ENCODE data around the gene LBP.
"Not testable (repeated sequence)": the region's sequence is repeated elsewhere in the genome, so short reads cannot be mapped to it uniquely, and the experiment has no call there.

LBP gene

GRCh38 chr20:38321959-38322598 is 24.2 kb upstream of the LBP start:
- no peak for DNase-seq (ENCODE audit: low read depth in 2 of 2)

DNA sequence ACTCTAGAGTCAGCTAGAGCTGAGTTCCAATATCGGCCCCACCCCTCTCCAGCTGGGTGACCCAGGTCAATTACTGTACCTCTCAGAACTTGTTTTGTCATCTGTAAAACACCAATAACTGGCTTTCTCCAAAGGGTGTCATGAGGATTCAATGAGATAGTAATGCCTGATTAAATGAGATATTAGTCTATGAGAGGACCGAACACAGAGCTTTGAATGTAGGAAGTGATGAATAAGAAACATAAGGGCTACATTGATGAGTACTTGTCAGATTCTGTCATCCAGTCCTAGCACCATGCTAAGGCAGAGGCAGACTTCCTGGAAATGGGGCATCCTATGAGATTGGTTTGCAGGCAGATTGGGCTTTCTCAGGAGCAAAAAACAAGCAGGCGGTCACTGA is 22.1 kb upstream of the LBP start:
- no peak for DNase-seq (ENCODE audit: low read depth in 2 of 2)

- no peak for DNase-seq (ENCODE audit: low read depth in 2 of 2)
Observed at GRCh38 chr20:38325167-38325566, 21.1 kb upstream of the LBP start.

- DNase-seq (ENCODE audit: low read depth in 2 of 2) = no peak
Observed at GRCh38 chr20:38325905-38326304, 20.4 kb upstream of the LBP start.

- DNase-seq (ENCODE audit: low read depth in 2 of 2) = no peak
Observed at GRCh38 chr20:38326309-38326708, 20.0 kb upstream of the LBP start.

DNA sequence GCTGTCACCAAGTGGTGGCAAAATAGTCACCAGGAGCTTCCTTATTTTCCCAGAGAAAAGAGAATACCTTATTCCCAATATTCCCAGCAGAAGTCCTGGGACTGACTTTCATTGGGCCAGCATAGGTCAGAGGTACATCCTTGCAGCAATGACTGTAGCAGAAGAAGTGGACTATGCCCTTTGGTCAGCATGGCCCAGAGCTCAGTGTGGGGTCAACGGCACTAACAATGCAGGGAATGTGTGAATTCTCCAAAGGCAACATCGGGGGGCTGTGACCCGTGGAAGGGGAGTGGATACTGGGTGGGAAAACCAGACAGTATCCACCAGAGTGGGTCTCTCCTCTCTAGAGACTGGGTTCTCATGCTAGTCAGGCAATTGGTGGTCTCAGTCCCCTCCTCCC is 15.6 kb upstream of the LBP start:
- DNase-seq (ENCODE audit: low read depth in 2 of 2) = no peak

DNA sequence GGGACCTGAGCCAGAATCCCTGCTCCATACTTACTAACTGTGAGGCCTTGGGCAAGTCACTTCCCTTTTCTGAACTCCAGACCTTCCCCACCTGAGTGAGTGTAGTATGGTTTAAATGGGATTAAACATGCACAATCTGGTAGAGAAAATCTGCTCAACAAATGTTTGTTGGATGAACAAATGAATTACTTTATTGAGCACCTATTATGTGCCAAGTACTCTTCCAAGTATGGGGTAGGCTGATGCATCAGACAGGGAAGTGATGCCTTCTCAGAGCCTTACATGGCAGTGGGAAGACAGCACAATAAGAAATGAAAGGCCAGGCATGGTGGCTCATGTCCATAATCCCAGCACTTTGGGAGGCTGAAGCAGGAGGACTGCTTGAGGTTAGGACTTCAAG is 15.0 kb upstream of the LBP start:
- no peak for DNase-seq (ENCODE audit: low read depth in 2 of 2)

DNA sequence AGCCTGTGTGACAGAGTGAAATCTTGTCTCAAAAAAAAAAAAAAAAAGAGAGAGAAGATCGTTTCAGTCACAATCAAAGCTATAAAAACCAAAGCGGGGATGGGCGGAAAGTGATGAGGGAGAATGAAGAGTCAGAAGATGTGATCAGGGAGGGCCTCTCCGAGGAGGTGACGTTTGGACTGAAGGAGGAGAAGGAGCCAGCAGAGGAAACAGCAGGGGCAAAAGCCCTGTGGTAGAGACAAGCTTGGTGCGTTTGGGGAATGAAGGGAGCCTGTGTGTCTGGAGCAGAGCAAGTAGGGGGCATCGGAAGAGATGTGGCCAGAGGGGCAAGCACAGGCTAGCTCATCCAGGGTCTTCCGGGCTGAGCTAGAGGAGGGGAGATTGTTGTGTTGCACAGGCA is 14.5 kb upstream of the LBP start:
- no peak for DNase-seq (ENCODE audit: low read depth in 2 of 2)

- DNase-seq (ENCODE audit: low read depth in 2 of 2) = no peak
Observed at GRCh38 chr20:38334016-38334415, 12.3 kb upstream of the LBP start.

DNA sequence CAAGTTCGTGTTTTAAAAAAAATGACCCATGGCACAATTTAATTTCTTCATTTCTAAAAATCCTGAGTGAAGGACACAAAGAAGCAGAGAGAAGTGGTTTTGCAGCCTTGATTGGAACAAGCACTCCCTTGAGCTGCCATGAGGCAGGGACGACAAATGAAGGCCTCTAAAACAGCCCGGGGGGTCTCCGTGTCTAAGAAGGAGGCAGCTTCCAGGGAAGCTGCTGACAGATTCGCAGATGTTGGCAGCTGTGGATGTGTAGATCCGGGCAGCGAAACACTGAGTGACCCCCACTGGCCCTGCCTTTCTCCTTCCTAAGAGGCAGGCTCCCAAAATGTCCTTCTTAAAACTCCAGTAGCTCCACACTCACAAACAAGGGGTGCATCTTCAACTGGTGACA is 9.6 kb upstream of the LBP start:
- no peak for DNase-seq (ENCODE audit: low read depth in 2 of 2)

- DNase-seq (ENCODE audit: low read depth in 2 of 2) = no peak
Observed at GRCh38 chr20:38337561-38338140, 8.6 kb upstream of the LBP start.

DNA sequence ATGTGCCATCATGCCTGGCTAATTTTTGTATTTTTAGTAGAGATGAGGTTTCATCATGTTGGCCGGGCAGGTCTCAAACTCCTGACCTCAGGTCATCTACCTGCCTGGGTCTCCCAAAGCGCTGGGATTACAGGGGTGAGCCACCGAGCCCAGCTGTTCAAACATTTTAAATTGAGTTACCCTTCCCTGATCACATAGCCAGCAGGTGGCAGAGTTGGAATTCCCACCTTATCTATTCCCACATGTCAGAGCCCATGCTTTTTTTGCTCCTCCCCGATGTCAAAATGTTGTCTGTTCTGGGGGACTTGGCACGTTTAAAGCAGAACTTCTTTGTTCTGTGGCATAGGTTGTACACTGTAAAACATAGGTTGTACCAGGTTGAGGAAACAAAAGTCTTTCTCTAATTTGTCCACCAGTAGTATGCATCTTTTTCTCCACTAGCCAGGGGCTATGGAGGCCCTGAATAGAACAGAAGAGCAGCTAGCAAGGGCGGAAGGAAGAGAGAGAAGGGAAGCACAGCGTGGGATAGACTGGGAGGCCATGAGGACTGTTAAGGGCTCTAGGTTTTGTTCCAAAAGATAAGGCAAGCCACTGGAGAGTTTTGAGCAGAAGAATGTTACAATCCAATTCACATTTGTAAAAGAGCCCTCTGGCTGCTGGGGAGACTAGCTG is 7.3 kb upstream of the LBP start:
- no peak for DNase-seq (ENCODE audit: low read depth in 2 of 2)

GRCh38 chr20:38339521-38339896 is 6.8 kb upstream of the LBP start:
- not testable (repeated sequence) for DNase-seq (ENCODE audit: low read depth in 2 of 2)

- no peak for DNase-seq (ENCODE audit: low read depth in 2 of 2)
Observed at GRCh38 chr20:38339997-38340396, 6.3 kb upstream of the LBP start.

- DNase-seq (ENCODE audit: low read depth in 2 of 2) = no peak
Observed at GRCh38 chr20:38340693-38341092, 5.6 kb upstream of the LBP start.

GRCh38 chr20:38342216-38342615 is 4.1 kb upstream of the LBP start:
- no peak for DNase-seq (ENCODE audit: low read depth in 2 of 2)

GRCh38 chr20:38342713-38343310 is 3.5 kb upstream of the LBP start:
- no peak for DNase-seq (ENCODE audit: low read depth in 2 of 2)

- DNase-seq (ENCODE audit: low read depth in 2 of 2) = no peak
Observed at GRCh38 chr20:38343311-38344106, 2.8 kb upstream of the LBP start.

GRCh38 chr20:38344107-38344701 is 2.1 kb upstream of the LBP start:
- no peak for DNase-seq (ENCODE audit: low read depth in 2 of 2)

DNA sequence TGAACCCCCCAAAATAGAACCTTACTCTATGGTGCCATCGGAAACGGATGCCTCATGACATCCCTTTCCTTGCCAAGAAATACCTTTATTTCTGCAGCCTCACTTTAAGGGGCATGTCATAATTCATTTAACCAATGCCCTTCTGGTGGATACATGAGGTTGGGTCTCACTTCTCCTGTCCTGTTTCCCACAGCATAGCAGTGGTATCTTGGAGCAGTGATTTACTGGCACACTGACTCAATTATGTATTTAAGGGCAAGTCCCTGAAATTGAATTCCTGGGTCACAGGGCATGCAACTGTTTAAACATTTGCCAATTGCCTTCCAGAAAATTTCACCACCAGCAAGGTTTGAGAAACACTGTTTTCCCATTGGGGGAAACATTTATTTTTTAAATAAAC is 639 bp upstream of the LBP start:
- no peak for DNase-seq (ENCODE audit: low read depth in 2 of 2)

GRCh38 chr20:38346741-38347140 is 459 bp downstream of the LBP start:
- no peak for DNase-seq (ENCODE audit: low read depth in 2 of 2)

DNA sequence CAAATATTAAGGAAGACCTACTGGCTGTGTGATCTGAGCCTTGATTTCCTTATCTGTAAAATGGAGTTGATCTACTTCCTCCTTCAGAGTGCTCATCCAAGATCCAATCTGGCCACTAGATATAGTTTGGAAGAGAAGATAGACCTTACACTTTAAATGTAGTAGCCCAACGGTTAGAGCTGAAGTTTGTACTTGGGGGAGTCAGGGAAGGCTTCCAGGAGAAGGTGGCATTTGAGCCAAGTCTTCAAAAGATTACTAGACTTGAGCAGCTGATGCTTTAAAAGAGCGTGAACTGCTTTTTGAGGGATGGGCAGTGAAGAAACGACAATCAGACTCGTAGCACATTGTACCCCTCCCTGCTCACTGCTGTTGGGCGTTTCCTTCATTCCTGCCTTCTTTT is 3.6 kb downstream of the LBP start:
- DNase-seq (ENCODE audit: low read depth in 2 of 2) = no peak
